ENCODE data around the gene SERPINH1.

DNA sequence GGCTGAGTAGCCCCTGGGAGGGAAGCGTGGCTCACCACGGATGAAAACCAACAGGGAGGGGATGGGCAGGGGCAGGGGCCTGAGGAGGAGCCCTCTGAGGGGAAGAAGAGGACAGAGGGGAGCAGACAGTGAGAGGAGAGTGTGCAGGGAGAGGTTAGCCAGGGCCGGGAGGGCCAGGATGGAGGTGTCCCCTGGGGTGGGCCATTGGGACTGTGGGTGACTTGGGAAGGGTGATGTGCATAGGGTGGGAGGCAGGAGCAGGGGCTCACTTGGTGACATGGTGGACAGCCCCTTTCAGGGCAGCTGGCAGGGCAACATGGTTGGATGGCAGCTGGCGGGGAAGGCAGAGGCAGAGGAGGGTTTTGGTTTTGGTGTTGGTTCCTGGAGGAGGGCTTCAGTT is 30.7 kb upstream of the SERPINH1 start:
- TF ChIP-seq, protein P1, sequence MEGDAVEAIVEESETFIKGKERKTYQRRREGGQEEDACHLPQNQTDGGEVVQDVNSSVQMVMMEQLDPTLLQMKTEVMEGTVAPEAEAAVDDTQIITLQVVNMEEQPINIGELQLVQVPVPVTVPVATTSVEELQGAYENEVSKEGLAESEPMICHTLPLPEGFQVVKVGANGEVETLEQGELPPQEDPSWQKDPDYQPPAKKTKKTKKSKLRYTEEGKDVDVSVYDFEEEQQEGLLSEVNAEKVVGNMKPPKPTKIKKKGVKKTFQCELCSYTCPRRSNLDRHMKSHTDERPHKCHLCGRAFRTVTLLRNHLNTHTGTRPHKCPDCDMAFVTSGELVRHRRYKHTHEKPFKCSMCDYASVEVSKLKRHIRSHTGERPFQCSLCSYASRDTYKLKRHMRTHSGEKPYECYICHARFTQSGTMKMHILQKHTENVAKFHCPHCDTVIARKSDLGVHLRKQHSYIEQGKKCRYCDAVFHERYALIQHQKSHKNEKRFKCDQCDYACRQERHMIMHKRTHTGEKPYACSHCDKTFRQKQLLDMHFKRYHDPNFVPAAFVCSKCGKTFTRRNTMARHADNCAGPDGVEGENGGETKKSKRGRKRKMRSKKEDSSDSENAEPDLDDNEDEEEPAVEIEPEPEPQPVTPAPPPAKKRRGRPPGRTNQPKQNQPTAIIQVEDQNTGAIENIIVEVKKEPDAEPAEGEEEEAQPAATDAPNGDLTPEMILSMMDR (IDR thresholded peaks at IDR 0.05): no peak
- TF ChIP-seq POLR2AphosphoS5 (IDR thresholded peaks at IDR 0.05) (no peak), POLR2A (IDR thresholded peaks at IDR 0.05) (no peak)
